ENCODE results near the gene PRRC2B.

GRCh38 chr9:131476777-131477345 lies 83.0 kb downstream of the PRRC2B start:
- TF ChIP-seq GATA1 (IDR thresholded peaks at IDR 0.05; ENCODE audit: low read depth, low read length) (no peak), POLR2A (IDR thresholded peaks at IDR 0.05; ENCODE audit: low read length) (no peak)

All from erythroblast (primary cell).